Epithelial cell of proximal tubule (primary cell): ENCODE measurements around the gene TNFRSF17. TPM values are rescaled to one million over a fixed set of nuclear protein-coding genes. Genes with fewer than 3 reads are reported as not detected.

ENCODE experiments used
- DNase-seq: peaks from one replicate; pipeline ENCODE4 v3.0.0-alpha.2; 2011; ENCODE audit warnings: low read depth
- H3K4me3 ChIP-seq: 2 replicates; pipeline ENCODE4 v1.5.1; 2011; ENCODE audit warnings: low read depth, mild to moderate bottlenecking, low read length
- total RNA-seq: library from RNA; depleted of rRNA; stranded (reverse); fragments of >200 nt; gene quantifications from 2 replicates; pipeline ENCODE4 v1.2.3, GENCODE V29; 2015
- TF ChIP-seq, protein P1 (sequence below): conservative IDR thresholded peaks from 2 replicates; pipeline ENCODE4 v1.5.1; 2012; ENCODE audit warnings: low read depth, mild to moderate bottlenecking, low read length

Gene TNFRSF17
- total RNA-seq, 1 donor from 2014 or later, result not detected

DNA sequence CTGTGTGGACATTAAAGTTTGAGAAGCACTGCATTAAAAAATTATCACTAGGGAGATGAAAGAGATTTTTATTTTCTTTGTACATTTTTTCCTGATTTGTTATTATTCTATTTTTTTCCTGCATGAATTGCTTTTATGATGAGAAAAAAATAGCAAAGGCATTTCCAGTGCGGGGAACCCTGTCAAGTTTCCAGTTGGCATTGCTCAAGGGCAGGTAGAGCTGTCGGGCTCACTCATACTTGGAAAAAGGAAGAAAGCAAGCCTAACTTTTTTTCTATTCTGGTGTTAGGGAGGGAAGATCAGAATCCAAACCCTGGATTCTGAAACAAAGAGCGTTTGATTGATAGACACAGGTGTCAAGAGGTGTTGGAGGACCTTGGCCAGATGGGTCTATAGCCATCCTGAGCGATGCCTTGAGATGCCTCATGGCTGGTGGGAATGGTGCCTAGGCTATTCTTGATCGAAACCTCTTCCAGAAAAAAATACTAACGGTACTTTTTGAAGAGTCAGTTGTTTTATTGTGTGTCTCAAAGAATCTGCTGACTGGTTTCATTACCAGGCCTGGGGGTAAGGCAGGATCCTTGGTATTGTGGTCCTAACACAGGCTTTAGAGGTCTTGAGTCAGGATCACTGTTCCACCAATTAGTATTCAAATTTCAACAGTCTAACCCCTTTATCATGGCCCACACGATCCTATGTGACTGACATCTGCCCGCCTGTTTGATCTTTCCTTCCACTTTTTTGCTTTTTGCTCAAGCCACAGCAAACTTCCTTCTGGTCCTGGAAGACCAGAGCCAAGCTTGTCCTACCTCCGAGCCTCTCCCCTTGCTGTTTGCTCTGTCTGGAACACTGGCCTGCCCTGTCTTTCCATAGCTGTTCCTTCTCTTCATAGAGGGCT is 31.7 kb downstream of the TNFRSF17 start:
- no peak overlapping the region for H3K4me3 ChIP-seq
- TF ChIP-seq, protein P1, sequence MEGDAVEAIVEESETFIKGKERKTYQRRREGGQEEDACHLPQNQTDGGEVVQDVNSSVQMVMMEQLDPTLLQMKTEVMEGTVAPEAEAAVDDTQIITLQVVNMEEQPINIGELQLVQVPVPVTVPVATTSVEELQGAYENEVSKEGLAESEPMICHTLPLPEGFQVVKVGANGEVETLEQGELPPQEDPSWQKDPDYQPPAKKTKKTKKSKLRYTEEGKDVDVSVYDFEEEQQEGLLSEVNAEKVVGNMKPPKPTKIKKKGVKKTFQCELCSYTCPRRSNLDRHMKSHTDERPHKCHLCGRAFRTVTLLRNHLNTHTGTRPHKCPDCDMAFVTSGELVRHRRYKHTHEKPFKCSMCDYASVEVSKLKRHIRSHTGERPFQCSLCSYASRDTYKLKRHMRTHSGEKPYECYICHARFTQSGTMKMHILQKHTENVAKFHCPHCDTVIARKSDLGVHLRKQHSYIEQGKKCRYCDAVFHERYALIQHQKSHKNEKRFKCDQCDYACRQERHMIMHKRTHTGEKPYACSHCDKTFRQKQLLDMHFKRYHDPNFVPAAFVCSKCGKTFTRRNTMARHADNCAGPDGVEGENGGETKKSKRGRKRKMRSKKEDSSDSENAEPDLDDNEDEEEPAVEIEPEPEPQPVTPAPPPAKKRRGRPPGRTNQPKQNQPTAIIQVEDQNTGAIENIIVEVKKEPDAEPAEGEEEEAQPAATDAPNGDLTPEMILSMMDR, result no peak
- DNase-seq, result no peak

- TF ChIP-seq, protein P1, result no peak
- no peak for DNase-seq
- H3K4me3 ChIP-seq, result no peak overlapping the region
Observed at GRCh38 chr16:12000032-12000431, 35.0 kb downstream of the TNFRSF17 start.

GRCh38 chr16:12002447-12003006 is 37.5 kb downstream of the TNFRSF17 start:
- DNase-seq, result no peak
- TF ChIP-seq, protein P1, result no peak
- H3K4me3 ChIP-seq, result no peak overlapping the region

- H3K4me3 ChIP-seq, result no peak overlapping the region
- TF ChIP-seq, protein P1, result no peak
- no peak for DNase-seq
Observed at GRCh38 chr16:12006637-12007036, 41.6 kb downstream of the TNFRSF17 start.

DNA sequence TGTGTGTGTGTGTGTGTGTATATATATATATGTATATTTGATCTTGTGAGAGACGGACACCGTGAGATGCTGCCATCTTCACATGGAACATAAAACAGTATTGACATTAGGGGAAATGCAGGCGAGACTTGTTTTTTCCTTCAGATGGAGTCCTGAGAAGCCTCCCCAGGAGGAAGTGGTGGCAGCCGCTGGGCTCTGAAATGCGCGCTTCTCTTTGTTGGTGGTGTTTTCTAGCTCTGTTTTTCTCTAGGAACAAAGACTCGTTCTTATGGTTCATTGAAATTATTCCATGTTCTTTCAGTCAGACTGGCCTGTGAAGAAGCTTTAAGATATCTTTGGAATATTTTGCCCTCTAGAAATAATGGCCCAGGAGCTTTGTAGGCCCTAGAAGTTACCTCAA is 44.5 kb downstream of the TNFRSF17 start:
- H3K4me3 ChIP-seq, result no peak overlapping the region
- DNase-seq, result no peak
- TF ChIP-seq, protein P1, result no peak

- TF ChIP-seq, protein P1, result no peak
- no peak overlapping the region for H3K4me3 ChIP-seq
- no peak for DNase-seq
Observed at GRCh38 chr16:12009922-12010321, 44.9 kb downstream of the TNFRSF17 start.
